NOMO-1 treated with dmso at 0.1 percent for 144 hours (cell line): ENCODE data around the gene FAM25A.
"Not testable (repeated sequence)": the region's sequence is repeated elsewhere in the genome, so short reads cannot be mapped to it uniquely, and the experiment has no call there.

Experiments used
- DNase-seq: peaks from one replicate; lab custom pipeline; 2025; ENCODE audit not compliant: unreplicated experiment; lab: John Stamatoyannopoulos, UW

The FAM25A gene

GRCh38 chr10:87009134-87009696 lies 10.9 kb upstream of the FAM25A start:
- not testable (repeated sequence) for DNase-seq

DNA sequence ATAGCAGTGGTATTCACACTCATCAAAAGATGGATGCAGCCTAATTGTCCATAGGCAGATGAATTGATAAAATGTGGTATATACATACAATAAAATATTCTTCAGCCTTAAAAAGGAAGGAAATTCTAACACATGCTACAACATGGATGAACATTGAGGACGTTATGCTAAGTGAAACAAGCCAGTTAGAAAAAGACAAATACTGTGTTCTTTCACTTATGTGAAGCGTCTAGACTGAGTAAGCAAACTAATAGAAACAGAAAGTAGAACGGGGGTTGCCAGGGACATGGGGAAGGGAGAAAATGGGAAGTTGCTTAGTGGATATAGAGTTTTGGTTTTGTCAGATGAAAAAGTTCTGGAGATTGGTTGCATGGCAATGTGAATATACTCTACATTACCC lies 6.6 kb upstream of the FAM25A start:
- DNase-seq: not testable (repeated sequence)

DNA sequence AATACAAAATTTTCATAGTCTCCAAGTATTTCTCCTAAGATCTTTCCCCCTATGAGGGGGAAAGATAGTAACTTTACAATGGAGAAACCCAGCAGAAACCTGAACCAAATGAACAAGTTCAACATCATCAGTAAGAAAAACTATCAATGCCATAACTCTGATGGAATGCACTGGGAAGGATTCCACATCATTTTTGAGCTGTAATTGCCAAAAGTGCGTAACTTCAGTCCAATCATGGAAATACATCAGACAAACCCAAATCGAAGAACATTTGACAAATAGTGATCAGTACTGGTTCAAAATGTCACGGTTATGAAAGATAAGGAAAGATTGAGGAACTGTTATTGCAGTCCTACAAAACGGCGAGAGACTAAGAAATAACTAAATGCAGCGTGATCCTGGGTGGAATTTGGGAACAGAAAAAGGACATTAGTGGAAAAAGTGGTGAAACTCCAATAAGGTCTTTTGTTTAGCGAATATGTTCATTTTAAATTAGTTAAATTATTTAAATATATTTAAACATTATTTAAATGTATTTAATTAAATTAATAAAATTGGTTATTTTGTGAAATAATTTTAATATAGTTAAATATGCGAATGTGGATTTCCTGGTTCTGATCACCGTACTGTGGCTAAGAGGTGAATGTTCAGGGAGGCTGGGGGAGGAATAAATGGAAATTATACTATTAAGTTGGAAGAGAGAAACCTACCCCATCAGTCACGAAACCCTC lies 4.9 kb upstream of the FAM25A start:
- DNase-seq: not testable (repeated sequence)

DNA sequence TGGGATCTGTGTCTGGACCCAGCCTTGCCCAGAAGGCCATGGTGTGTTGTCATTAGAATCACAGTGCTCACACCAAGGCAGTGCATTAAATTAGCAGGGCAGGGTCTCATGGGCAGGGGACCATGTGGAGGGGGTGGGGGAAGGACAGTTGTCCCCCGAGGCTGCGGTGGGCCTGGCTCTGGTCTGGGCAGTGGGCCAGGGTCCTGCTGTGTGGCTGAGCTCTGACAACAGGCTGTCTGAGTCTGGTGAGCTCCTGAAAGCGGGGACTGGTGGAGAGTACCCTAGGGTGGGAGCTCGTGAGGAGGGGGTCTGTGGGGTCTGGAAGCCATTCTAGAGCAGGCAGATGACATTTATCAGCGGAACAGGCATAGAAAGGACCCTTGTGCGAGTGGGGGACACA lies 2.0 kb upstream of the FAM25A start:
- DNase-seq: not testable (repeated sequence)

- not testable (repeated sequence) for DNase-seq
Measured at GRCh38 chr10:87019066-87019465, 1.0 kb upstream of the FAM25A start.

DNA sequence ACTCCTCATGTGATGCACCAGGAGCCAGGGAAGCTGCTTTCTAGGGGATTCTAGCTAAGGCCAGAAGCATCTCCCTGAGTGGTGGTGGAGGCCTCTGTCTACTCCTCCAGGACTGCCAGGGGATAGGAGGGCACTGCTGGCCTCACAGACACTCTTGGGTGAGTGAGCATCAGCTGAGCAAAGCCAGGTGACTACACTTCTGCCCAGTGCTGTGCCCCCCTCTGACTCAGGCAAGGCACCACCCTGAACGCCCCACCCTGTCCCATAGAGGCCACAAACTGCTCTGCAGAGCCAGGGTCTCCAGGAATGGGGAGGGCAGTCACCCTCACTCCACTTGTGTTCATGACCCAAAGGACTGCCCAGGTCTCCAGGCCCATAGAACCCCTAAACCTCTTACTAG lies 590 bp upstream of the FAM25A start:
- DNase-seq: not testable (repeated sequence)

GRCh38 chr10:87025285-87025958 lies 5.3 kb downstream of the FAM25A start:
- not testable (repeated sequence) for DNase-seq

DNA sequence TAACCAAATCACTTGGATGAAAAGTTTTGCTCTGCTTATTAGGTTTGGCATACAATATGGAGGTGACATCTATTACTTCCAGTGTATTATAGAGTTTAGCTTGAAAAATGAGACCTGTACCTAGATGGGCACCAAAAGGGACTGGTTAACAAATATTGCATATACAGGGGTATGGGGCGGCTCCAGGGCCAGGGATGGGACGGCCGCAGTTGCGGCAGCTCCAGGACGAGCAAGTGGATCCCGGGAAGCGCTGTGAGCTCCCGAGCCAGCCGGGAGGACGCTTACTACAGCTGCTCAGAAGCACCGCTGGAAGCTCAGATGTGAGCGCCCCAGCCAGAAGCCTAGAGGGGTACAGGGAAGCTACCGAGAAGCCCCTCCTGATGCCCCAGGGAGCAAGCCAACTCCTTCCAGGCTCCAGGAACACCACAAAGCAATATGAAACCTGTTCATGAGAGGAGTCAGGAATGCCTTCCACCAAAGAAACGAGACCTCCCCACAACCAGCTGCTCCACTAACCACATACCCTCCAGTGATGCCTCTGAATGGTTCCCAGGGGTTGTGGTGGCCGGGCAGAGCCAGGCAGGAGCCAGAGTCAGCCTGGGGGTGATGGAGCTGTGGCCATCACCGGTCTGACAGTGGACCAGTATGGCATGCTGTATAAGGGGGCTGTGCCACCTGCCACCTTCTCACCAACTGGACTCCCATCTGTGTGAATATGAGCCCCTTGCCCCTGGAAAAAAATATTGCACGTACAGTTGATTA lies 6.8 kb downstream of the FAM25A start:
- DNase-seq: not testable (repeated sequence)

- DNase-seq: not testable (repeated sequence)
Measured at GRCh38 chr10:87030419-87030818, 10.3 kb downstream of the FAM25A start.

GRCh38 chr10:87030912-87031635 lies 11.0 kb downstream of the FAM25A start:
- no peak for DNase-seq

GRCh38 chr10:87036623-87037022 lies 16.5 kb downstream of the FAM25A start:
- DNase-seq: no peak

GRCh38 chr10:87038286-87038717 lies 18.2 kb downstream of the FAM25A start:
- no peak for DNase-seq

DNA sequence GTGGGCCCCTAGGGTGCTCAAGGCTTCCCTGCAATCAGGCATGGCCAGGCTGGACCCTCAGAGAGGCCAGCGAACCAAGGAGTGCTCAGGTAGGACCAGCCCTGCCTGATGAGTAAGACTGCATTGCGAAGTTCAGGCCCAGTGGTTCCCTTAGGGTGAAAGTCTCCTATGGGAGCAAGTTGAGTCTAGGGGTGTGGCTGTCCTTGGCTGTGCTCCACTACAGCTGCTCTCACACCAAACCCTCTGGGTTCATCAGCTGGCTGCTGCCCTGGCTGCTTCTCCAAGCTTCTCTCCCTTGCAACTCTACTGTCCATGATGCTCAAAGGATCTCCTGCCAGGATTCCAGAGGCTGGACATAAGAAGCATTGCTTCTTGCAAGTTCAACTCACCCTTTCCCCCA lies 18.7 kb downstream of the FAM25A start:
- no peak for DNase-seq

GRCh38 chr10:87043579-87043978 lies 23.5 kb downstream of the FAM25A start:
- not testable (repeated sequence) for DNase-seq

DNA sequence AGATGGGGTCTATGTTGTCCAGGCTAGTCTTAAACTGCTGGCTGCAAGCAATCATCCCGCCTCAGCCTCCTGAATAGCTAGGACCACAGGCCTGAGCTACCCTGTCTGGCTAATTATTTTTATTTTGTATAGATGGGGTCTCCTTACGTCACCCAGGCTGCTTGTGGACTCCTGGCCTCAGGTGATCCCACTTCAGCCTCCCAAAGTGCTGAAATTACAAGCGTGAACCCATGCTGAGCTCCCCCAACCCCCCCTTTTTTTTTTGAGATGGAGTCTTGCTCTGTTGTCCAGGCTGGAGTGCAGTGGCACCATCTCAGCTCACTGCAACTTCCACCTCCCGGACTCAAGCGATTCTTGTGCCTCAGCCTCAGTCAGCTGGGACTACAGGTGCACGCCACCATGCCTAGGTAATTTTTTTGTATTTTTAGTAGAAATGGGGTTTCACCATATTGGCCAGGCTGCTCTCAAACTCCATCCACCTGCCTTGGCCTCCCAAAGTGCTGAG lies 25.4 kb downstream of the FAM25A start:
- DNase-seq: no peak

- DNase-seq: no peak
Measured at GRCh38 chr10:87053111-87053510, 33.0 kb downstream of the FAM25A start.

- DNase-seq: no peak
Measured at GRCh38 chr10:87053577-87054181, 33.6 kb downstream of the FAM25A start.

DNA sequence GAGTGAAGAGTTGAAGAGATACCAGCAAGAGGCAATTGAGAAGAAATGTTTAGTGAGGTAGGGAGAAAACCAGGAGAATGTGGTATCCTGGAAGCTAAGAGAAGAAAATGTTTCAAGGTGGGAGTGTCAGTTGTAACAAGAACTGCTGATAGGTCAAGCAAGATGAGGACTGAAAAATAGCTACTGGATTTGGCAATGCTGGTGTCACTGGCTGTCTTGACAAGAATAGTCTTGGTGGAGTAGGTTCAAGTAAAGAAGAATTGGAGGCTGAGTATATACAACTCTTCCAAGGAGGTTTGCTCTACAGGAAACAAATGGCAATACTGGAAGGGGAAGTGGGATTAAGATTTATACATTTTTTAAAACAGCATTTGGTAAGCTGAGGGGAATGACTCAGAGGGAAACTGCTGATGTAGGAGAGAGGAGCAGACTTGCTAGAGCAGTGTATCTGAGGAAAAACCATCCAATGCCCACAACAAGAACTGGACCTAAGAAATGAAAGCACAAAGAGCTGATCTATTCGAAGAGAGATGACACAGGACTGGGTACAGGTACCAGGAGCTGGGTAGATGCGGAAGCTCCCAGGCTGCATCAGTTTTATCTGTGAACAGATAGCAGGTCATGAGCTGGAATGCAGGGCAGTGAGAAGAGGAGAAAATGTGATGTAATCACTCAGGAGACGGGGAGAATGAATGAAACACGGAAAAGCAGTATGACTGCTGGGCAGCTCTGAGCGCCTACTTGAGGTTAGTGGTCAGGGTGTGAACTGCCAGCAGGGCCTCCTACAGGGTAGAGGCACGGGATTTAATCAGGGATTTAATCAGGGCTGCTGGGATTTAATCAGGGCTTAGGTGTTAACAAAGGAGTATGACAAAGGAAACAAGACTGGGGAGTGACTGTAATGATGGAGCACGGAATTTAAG lies 34.5 kb downstream of the FAM25A start:
- peak; percentile 72 for DNase-seq

DNA sequence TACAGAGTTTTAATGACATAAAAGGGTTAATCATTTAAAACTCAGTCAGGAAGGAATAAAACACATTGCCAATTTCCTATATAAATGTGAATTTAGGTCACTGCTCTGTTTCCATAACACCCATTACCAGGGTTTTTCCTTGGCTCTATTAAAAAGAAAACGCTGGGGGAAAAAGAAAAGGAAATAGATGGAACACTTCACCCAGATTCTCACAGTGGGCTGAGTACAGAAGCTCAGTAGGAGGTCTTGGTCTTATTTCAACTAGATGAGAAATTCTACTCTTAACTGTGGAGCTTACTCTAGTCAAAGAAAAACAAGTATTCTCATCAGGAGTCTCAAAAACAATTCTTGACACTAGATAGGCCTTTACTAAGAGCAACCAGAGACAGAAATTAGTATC lies 38.1 kb downstream of the FAM25A start:
- DNase-seq: no peak
